Right cardiac atrium (tissue), 5 donors: ENCODE results near the gene GARNL3. TPM values are rescaled to one million over a fixed set of nuclear protein-coding genes. Genes with fewer than 3 reads are reported as not detected.

Experiments used
- ATAC-seq, 2 donors: fragments of 200-7000 bp; cut with Tn5 transposase; one replicate each; pipeline versions ENCODE4 v1.8.0 to v1.9.1; 2020; ENCODE audit warnings: moderate library complexity in 2 of 2, mild to moderate bottlenecking in 1 of 2
- DNase-seq, 3 donors: peaks; one replicate each; pipeline ENCODE4 v3.0.0-alpha.2; 2020
- H3K27ac ChIP-seq: one replicate; pipeline ENCODE4 v1.5.1; 2013; ENCODE audit warnings: mild to moderate bottlenecking, low read length, control low read depth, moderate library complexity
- H3K27me3 ChIP-seq: one replicate; pipeline ENCODE4 v1.6.1; 2013; ENCODE audit not compliant: control insufficient read depth, insufficient read depth
- H3K4me1 ChIP-seq: one replicate; pipeline ENCODE4 v1.6.1; 2013; ENCODE audit warnings: low read length; ENCODE audit not compliant: control insufficient read depth, insufficient read depth
- H3K4me3 ChIP-seq: one replicate; pipeline ENCODE4 v1.5.1; 2013; ENCODE audit warnings: low read length, control low read depth
- H3K9me3 ChIP-seq: one replicate; pipeline ENCODE4 v1.6.1; 2013; ENCODE audit warnings: low read length; ENCODE audit not compliant: control insufficient read depth
- WGBS: extraction: QIAGEN DNeasy Blood & Tissue Kit; methylation state at CpG from one replicate; pipeline ENCODE4 v1.1.7; 2013; 5-methylcytosine and 5-hydroxymethylcytosine counted together
- intact Hi-C, 4 donors: fragments of 100-400 bp; cut with DNase I; formaldehyde crosslinking; loops; one replicate each; pipeline versions ENCODE4 v1.11.0 to v1.14.0; 2022 to 2023
- polyA plus RNA-seq: library from polyadenylated mRNA; stranded (reverse); fragments of 200-250 nt; gene quantifications from one replicate; pipeline ENCODE4 v1.2.3, GENCODE V29; 2013
- total RNA-seq, 4 donors: library from RNA; stranded (reverse); fragmentation: NEBNext Ultra II Directional; extraction: Animal tissue kit (Norgen Biotek cat#: 25700); gene quantifications; one replicate each; pipeline ENCODE4 v1.2.1, GENCODE V29; 2021
- donor health status: healthy with polysubstance abuse.
- donor health status: DM: no; HTN: yes; CAD: no.
- donor health status: DM: no; HTN: no; CAD: no.
- donor health status: DM: no; HTN: yes; CAD: no; lungs with severe emphysema.
- donor health status: DM: yes; HTN: yes; CAD: no.

Gene GARNL3
- total and polyA plus RNA-seq, 5 donors = 9.1 to 24.2 (median 16.4) TPM

- 70% methylated on average over 4 of the region's 4 CpGs for WGBS
- Histone ChIP-seq H3K4me3 (no peak overlapping the region), H3K27me3 (no peaks in the 10 kb centered on the region), H3K4me1 (peaks cover 2% of the 10 kb centered on the region), H3K27ac (no peak overlapping the region), H3K9me3 (no peaks in the 10 kb centered on the region)
- intact Hi-C loops = no loop called here
- no peak for DNase-seq
- no peak for ATAC-seq
Observed at GRCh38 chr9:127351182-127352166, 86.9 kb downstream of the GARNL3 start.

DNA sequence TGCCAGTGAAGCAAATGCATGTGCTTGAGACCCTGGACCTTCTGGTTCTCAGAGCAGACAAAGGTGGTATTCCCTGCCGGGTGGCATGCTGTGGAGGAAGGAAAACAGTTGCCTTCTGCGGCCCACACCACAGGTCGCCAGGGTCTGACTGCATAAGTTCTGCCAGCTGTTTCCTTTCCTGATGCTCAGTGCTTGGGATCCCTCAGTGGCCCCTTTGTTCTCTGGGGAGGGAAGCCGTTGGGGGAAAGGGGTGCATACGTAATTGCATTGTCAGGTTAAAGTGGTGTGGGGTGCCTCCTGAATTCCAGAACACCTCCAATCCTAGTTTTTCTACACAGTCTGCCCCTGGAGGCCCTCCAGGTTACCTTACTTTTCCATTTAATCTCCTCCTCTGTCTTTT, 89.3 kb downstream of the GARNL3 start:
- H3K4me3 ChIP-seq = no peak overlapping the region
- no peak overlapping the region for H3K27ac ChIP-seq
- intact Hi-C loops = no loop called here
- no peak for DNase-seq
- no peak for ATAC-seq
- no peaks in the 10 kb centered on the region for H3K27me3 ChIP-seq
- H3K9me3 ChIP-seq = no peaks in the 10 kb centered on the region
- peaks cover 2% of the 10 kb centered on the region for H3K4me1 ChIP-seq
- WGBS = 59% methylated on average over 5 of the region's 5 CpGs

GRCh38 chr9:127356906-127357305, 92.3 kb downstream of the GARNL3 start:
- no peak overlapping the region for H3K27ac ChIP-seq
- peaks cover 2% of the 10 kb centered on the region for H3K4me1 ChIP-seq
- no peak overlapping the region for H3K4me3 ChIP-seq
- WGBS = 80% methylated on average over 4 of the region's 4 CpGs
- ATAC-seq (no peak), DNase-seq (no peak)
- H3K9me3 ChIP-seq = no peaks in the 10 kb centered on the region
- no peaks in the 10 kb centered on the region for H3K27me3 ChIP-seq
- intact Hi-C loops = loop anchor here in 1 of 4 donors (5.0 kb wide), 1 partner anchor 45 kb away; no protein-coding TSS in a partner anchor

DNA sequence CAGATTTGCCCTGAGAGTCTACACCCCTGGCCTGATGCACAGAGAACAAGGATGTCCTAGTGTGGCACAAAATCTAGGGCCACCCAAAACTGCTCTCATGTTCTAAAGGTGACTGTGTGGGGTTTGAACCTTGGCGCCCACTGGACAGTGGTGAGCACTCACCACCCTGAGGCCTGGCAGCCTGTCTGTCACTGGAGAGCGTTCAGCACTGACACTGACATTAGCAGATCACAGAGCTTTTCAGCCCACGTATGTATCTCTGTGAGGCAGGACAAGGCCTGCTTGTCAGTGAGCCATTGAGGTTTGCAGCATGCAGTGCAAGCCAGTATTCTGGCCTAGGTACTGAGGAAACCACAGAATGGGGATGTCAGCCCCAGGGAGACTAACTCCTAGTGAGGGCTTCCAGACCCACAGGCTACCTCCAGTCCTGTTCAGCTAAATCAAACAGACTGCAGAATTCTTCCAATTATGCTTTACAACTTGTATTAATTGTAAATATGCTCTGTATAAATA, 93.5 kb downstream of the GARNL3 start:
- intact Hi-C loops = loop anchor here in 1 of 4 donors (5.0 kb wide), 1 partner anchor 46 kb away; no protein-coding TSS in a partner anchor

DNA sequence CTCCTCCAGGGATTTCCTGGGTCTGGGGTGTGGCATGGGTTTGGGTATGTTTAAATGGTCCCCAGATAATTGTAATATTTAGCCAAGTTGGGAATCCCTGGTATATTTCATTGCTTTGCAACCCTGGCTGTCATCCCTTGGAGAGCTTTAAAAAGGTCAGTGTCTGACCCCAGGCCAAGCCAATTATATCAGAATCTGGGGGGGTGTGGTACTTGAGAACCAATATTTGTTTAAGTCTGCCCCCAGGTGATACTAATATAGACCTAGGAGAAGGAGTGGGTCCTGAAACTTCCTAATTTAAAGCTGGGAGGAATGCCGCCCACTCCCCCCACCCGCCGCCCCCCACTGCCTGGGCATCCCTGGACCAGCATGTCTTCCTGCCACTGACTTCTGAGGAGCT, 94.2 kb downstream of the GARNL3 start:
- no peak overlapping the region for H3K27ac ChIP-seq
- intact Hi-C loops = loop anchor here in 1 of 4 donors (5.0 kb wide), 1 partner anchor 46 kb away; no protein-coding TSS in a partner anchor

More for the DNA sequence above, 93.5 kb downstream of the GARNL3 start:
- no peak overlapping the region for H3K27ac ChIP-seq
- ATAC-seq (peak in 1 of 2 donors; percentile 13), DNase-seq (no peak)
- H3K9me3 ChIP-seq = no peaks in the 10 kb centered on the region
- WGBS = 88% methylated on average over 3 of the region's 3 CpGs
- no peaks in the 10 kb centered on the region for H3K4me1 ChIP-seq
- H3K27me3 ChIP-seq = no peaks in the 10 kb centered on the region
- H3K4me3 ChIP-seq = no peak overlapping the region

GRCh38 chr9:127360250-127360649, 95.7 kb downstream of the GARNL3 start:
- ATAC-seq = peak in 1 of 2 donors; percentile 42
- intact Hi-C loops = no loop called here
- no peak overlapping the region for H3K27ac ChIP-seq

More for the DNA sequence above, 94.2 kb downstream of the GARNL3 start:
- ATAC-seq (no peak), DNase-seq (no peak)
- 97% methylated on average over 3 of the region's 3 CpGs for WGBS
- Histone ChIP-seq H3K9me3 (no peaks in the 10 kb centered on the region), H3K4me3 (no peak overlapping the region), H3K4me1 (no peaks in the 10 kb centered on the region), H3K27me3 (no peaks in the 10 kb centered on the region)

GRCh38 chr9:127360829-127361228, 96.3 kb downstream of the GARNL3 start:
- intact Hi-C loops = no loop called here
- DNase-seq (no peak), ATAC-seq (peak in 1 of 2 donors; percentile 24)
- H3K9me3 ChIP-seq = no peaks in the 10 kb centered on the region
- H3K27ac ChIP-seq = no peak overlapping the region
- H3K27me3 ChIP-seq = no peaks in the 10 kb centered on the region
- H3K4me3 ChIP-seq = no peak overlapping the region
- WGBS = 48% methylated on average over 2 of the region's 2 CpGs
- H3K4me1 ChIP-seq = no peaks in the 10 kb centered on the region

More at GRCh38 chr9:127360250-127360649, 95.7 kb downstream of the GARNL3 start:
- H3K4me1 ChIP-seq = no peaks in the 10 kb centered on the region
- no peaks in the 10 kb centered on the region for H3K27me3 ChIP-seq
- no peak overlapping the region for H3K4me3 ChIP-seq
- no peak for DNase-seq
- WGBS = 66% methylated on average over 8 of the region's 8 CpGs
- no peaks in the 10 kb centered on the region for H3K9me3 ChIP-seq

DNA sequence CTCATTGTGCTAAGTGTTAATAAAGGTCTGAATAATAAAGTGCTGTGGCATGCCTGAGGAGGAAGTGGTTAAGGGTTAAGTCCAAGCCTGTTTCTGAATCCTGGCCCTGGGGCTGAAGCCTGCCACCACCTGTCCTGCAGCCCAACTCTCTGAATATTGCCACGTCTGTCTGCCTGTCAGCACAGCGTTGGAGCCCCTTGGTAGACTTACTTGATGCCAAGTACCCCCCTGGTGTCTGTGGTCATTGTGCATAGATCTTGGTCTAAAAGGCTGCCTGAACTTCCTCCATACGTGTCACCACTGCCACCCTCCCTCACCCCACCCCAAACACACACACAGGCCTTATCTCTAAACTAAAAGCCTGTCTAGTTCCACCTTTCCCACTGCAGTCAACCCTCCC, 97.0 kb downstream of the GARNL3 start:
- no peaks in the 10 kb centered on the region for H3K4me1 ChIP-seq
- peak in 1 of 2 donors; percentile 25 for ATAC-seq
- DNase-seq = no peak
- H3K27ac ChIP-seq = no peak overlapping the region
- H3K9me3 ChIP-seq = no peaks in the 10 kb centered on the region
- 77% methylated on average over 3 of the region's 3 CpGs for WGBS
- no peak overlapping the region for H3K4me3 ChIP-seq
- no peaks in the 10 kb centered on the region for H3K27me3 ChIP-seq
- intact Hi-C loops = no loop called here

GRCh38 chr9:127362829-127363228, 98.3 kb downstream of the GARNL3 start:
- no peaks in the 10 kb centered on the region for H3K4me1 ChIP-seq
- H3K4me3 ChIP-seq = no peak overlapping the region
- WGBS = 91% methylated on average over 7 of the region's 7 CpGs
- DNase-seq (no peak), ATAC-seq (no peak)
- no peak overlapping the region for H3K27ac ChIP-seq
- H3K27me3 ChIP-seq = no peaks in the 10 kb centered on the region
- no peaks in the 10 kb centered on the region for H3K9me3 ChIP-seq
- intact Hi-C loops = no loop called here

- Histone ChIP-seq H3K27me3 (no peaks in the 10 kb centered on the region), H3K4me1 (no peaks in the 10 kb centered on the region), H3K9me3 (no peaks in the 10 kb centered on the region), H3K27ac (no peak overlapping the region), H3K4me3 (no peak overlapping the region)
- no peak for DNase-seq
- intact Hi-C loops = no loop called here
- WGBS = 95% methylated on average over 10 of the region's 10 CpGs
- no peak for ATAC-seq
Observed at GRCh38 chr9:127365461-127365860, 100.9 kb downstream of the GARNL3 start.

DNA sequence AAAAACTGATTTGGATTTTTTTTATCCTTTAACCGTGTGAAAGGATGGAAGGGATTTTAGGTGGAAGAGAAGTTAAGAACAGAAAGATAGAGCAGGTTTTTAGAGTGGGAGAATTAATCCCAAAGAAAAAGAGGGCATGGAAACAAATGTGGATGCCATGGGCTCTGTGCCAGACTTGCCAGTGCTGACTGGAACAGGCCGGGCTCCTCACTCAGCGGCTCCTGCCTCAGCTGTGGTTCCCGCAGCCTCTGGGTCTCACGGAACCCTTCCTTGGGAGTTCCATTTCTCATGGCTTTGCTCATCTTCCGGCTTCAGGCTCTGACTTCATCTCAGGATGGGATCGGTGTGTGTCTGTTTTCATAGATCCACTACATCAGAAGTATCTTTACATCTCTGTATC, 102.0 kb downstream of the GARNL3 start:
- Histone ChIP-seq H3K27me3 (no peaks in the 10 kb centered on the region), H3K27ac (no peak overlapping the region), H3K9me3 (no peaks in the 10 kb centered on the region), H3K4me3 (no peak overlapping the region), H3K4me1 (peaks cover 2% of the 10 kb centered on the region)
- ATAC-seq = no peak
- no peak for DNase-seq
- WGBS = 89% methylated on average over 7 of the region's 7 CpGs
- intact Hi-C loops = no loop called here
